Non-pigmented ciliary epithelial cell (primary cell): ENCODE data around the gene ITGBL1.

ENCODE experiments used
- DNase-seq: peaks from one replicate; pipeline ENCODE4 v3.0.0-alpha.2; 2010; ENCODE audit warnings: low read depth

ITGBL1 gene

GRCh38 chr13:101697745-101698144 is 245.3 kb downstream of the ITGBL1 start:
- no peak for DNase-seq

- no peak for DNase-seq
Observed at GRCh38 chr13:101698400-101698799, 245.9 kb downstream of the ITGBL1 start.

- DNase-seq: no peak
Observed at GRCh38 chr13:101700598-101700997, 248.1 kb downstream of the ITGBL1 start.

GRCh38 chr13:101703081-101703480 is 250.6 kb downstream of the ITGBL1 start:
- DNase-seq: no peak

GRCh38 chr13:101703838-101704237 is 251.4 kb downstream of the ITGBL1 start:
- DNase-seq: no peak

GRCh38 chr13:101706651-101707050 is 254.2 kb downstream of the ITGBL1 start:
- peak; percentile 80 for DNase-seq

- no peak for DNase-seq
Observed at GRCh38 chr13:101707659-101708058, 255.2 kb downstream of the ITGBL1 start.

GRCh38 chr13:101708115-101708514 is 255.6 kb downstream of the ITGBL1 start:
- no peak for DNase-seq

- no peak for DNase-seq
Observed at GRCh38 chr13:101709952-101710351, 257.5 kb downstream of the ITGBL1 start.

- no peak for DNase-seq
Observed at GRCh38 chr13:101711307-101712025, 259.0 kb downstream of the ITGBL1 start.

GRCh38 chr13:101712026-101712348 is 259.5 kb downstream of the ITGBL1 start:
- DNase-seq: no peak

- DNase-seq: no peak
Observed at GRCh38 chr13:101714195-101714594, 261.7 kb downstream of the ITGBL1 start.

- no peak for DNase-seq
Observed at GRCh38 chr13:101717353-101717752, 264.9 kb downstream of the ITGBL1 start.

- no peak for DNase-seq
Observed at GRCh38 chr13:101718496-101718895, 266.0 kb downstream of the ITGBL1 start.

GRCh38 chr13:101726681-101727080 is 274.2 kb downstream of the ITGBL1 start:
- no peak for DNase-seq

- DNase-seq: no peak
Observed at GRCh38 chr13:101727118-101727517, 274.6 kb downstream of the ITGBL1 start.

- no peak for DNase-seq
Observed at GRCh38 chr13:101728021-101728420, 275.5 kb downstream of the ITGBL1 start.

GRCh38 chr13:101728615-101729014 is 276.1 kb downstream of the ITGBL1 start:
- DNase-seq: no peak

GRCh38 chr13:101730420-101731000 is 278.0 kb downstream of the ITGBL1 start:
- no peak for DNase-seq

- no peak for DNase-seq
Observed at GRCh38 chr13:101736566-101736965, 284.1 kb downstream of the ITGBL1 start.

GRCh38 chr13:101738336-101738735 is 285.9 kb downstream of the ITGBL1 start:
- DNase-seq: no peak

GRCh38 chr13:101739382-101740178 is 287.1 kb downstream of the ITGBL1 start:
- no peak for DNase-seq

- no peak for DNase-seq
Observed at GRCh38 chr13:101746513-101746912, 294.0 kb downstream of the ITGBL1 start.
